Measurements from ENCODE around the gene PSME1. TPM values are rescaled to one million over a fixed set of nuclear protein-coding genes. Genes with fewer than 3 reads are reported as not detected.

PSME1 gene
- total and polyA plus RNA-seq, 2 of the 4 experiments (the other 2 are of a cell fraction), result 42.8 to 106 TPM

DNA sequence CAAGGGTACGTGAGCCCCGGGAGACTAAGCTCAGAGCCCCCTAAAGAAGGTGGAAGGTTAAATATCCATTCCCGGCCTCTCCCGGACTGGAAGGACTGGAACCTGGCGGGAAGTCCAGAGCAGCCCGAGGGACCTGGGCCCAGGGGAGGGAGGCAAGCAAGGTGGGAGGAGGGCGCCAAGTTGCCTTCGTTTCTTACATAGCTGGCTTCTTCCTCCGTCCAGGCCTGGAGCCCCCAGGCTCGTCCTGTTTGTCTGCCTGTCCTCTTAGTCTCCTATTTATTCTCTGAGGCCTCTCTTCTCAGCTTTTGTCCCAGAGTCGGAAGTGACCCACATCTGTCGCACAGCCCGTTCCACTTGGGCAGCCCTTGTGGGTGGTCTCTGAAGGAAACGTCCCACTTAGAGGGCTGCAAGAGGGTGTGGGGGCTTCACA is 41.1 kb upstream of the PSME1 start:
- CTCF ChIA-PET, result interaction anchor here (0.8 to 3.4 kb wide), 5 partner anchors 11 to 59 kb away, joined by 3 to 15 read pairs (median 6); no protein-coding TSS in a partner anchor
- in situ Hi-C loops (cut with MboI; ENCODE audit: low sequenced_read_pairs), result loop anchor here (5.0 to 10.0 kb wide), 2 partner anchors 38 to 120 kb away; no protein-coding TSS in a partner anchor
- WGBS, 2 experiments (ENCODE audit: extremely low coverage in 2 of 2, insufficient read length in 1 of 2), result no CpG with 5 or more reads among the region's 14 CpGs

More for the DNA sequence above, 41.1 kb upstream of the PSME1 start:
- Histone ChIP-seq H3K36me3 (ENCODE audit: control insufficient read depth, insufficient read depth, low read length) (peaks cover 16% of the 10 kb centered on the region; the same call in 1 of the 2 replicates), H3K4me3 (ENCODE audit: insufficient read depth, low read depth, low read length) (peak overlapping the region; percentile 72), H3K4me1 (ENCODE audit: control insufficient read depth, insufficient read depth, low read length) (peaks cover 8% of the 10 kb centered on the region), H3K27me3 (ENCODE audit: control insufficient read depth, insufficient read depth, low read length) (no peaks in the 10 kb centered on the region), H3K23ac (ENCODE audit: low read depth, low read length) (peak overlapping the region; percentile 91), H3K27ac (ENCODE audit: insufficient read depth, low read length) (peak overlapping the region; percentile 73), H3K14ac (replicated peaks; ENCODE audit: low read depth, low read length) (peak overlapping the region; percentile 93), H2BK5ac (ENCODE audit: low read depth, low read length, poor library complexity, severe bottlenecking) (peak overlapping the region; percentile 69), H3K9ac (ENCODE audit: low read depth, low read length) (peak overlapping the region; percentile 91), H3K9me3 (ENCODE audit: control insufficient read depth, insufficient read depth, low read length) (no peaks in the 10 kb centered on the region), H3K4me2 (ENCODE audit: low read depth, low read length) (peak overlapping the region; percentile 79), H4K8ac (ENCODE audit: low read depth in 2 of 2, low read length in 2 of 2) (peak overlapping the region; percentile 36 to 80; a peak in 2 of 4 replicates), H2BK120ac (ENCODE audit: low read depth, low read length) (peak overlapping the region; percentile 46; the same call in 1 of the 2 replicates), H3K4ac (ENCODE audit: low read depth, low read length) (peak overlapping the region; percentile 87), H2BK15ac (ENCODE audit: low read depth, low read length) (no peak overlapping the region), H4K91ac (ENCODE audit: insufficient read depth, low read depth, low read length) (peak overlapping the region; percentile 46), H2AK9ac (replicated peaks; ENCODE audit: low read depth, low read length, poor library complexity) (peak overlapping the region; percentile 99), H4K20me1 (ENCODE audit: insufficient read depth, low read length) (peaks cover 15% of the 10 kb centered on the region; the same call in 1 of the 2 replicates), H3K79me1 (ENCODE audit: low read depth in 1 of 2, low read length in 2 of 2) (peaks cover 16 to 36% of the 10 kb centered on the region in 2 experiments), H4K5ac (ENCODE audit: low read depth, low read length) (peak overlapping the region; percentile 32), H3K18ac (ENCODE audit: low read depth, low read length) (peak overlapping the region; percentile 40; the same call in 1 of the 2 replicates), H3K9me1 (ENCODE audit: insufficient read depth, low read length) (peaks cover 13% of the 10 kb centered on the region), H2AFZ (replicated peaks; ENCODE audit: low read length, poor library complexity) (peak overlapping the region; percentile 98), H2BK20ac (ENCODE audit: low read depth, low read length) (no peak overlapping the region), H3K56ac (ENCODE audit: extremely low read depth, insufficient read depth, low read length) (peak overlapping the region; percentile 69; the same call in 1 of the 2 replicates), H2AK5ac (ENCODE audit: low read depth, low read length) (peak overlapping the region; percentile 26)
- no peak for ATAC-seq (ENCODE audit: low read depth)
- BruUV-seq (replicated peaks), result no TSS peak
- POLR2A ChIA-PET (ENCODE audit: unreplicated experiment), result interaction anchor here (0.7 kb wide), 1 partner anchor 43 kb away, joined by 3 read pairs; no protein-coding TSS in a partner anchor
- intact Hi-C loops (cut with micrococcal nuclease) (no loop called here), dilution Hi-C loops (cut with HindIII; ENCODE audit: low sequenced_read_pairs, unreplicated experiment) (no loop called here)
- TF ChIP-seq NFE2L2 (IDR thresholded peaks at IDR 0.05; ENCODE audit: low read depth, low read length) (no peak), POLR2A (IDR thresholded peaks at IDR 0.05; ENCODE audit: low read depth, low read length) (no peak), CHD1 (IDR thresholded peaks at IDR 0.05; ENCODE audit: low read depth, low read length) (no peak), BHLHE40 (IDR thresholded peaks at IDR 0.05; ENCODE audit: low read depth, low read length) (no peak), RFX5 (IDR thresholded peaks at IDR 0.05; ENCODE audit: low read depth, low read length) (no peak), MAZ (IDR thresholded peaks at IDR 0.05; ENCODE audit: borderline replicate concordance, low read depth, low read length) (no peak), MAFK (IDR thresholded peaks at IDR 0.05; ENCODE audit: low read depth, low read length) (no peak), FOS (IDR thresholded peaks at IDR 0.05; ENCODE audit: low read depth, low read length) (no peak), SMC3 (IDR thresholded peaks at IDR 0.05; ENCODE audit: low read depth, low read length) (no peak), MXI1 (IDR thresholded peaks at IDR 0.05; ENCODE audit: borderline replicate concordance, low read depth, low read length) (no peak), RCOR1 (IDR thresholded peaks at IDR 0.05; ENCODE audit: insufficient replicate concordance, low read length) (no peak), CEBPB (IDR thresholded peaks at IDR 0.05; ENCODE audit: low read depth, low read length) (no peak), RAD21 (IDR thresholded peaks at IDR 0.05; ENCODE audit: low read length) (no peak)
- TF ChIP-seq, protein P1, sequence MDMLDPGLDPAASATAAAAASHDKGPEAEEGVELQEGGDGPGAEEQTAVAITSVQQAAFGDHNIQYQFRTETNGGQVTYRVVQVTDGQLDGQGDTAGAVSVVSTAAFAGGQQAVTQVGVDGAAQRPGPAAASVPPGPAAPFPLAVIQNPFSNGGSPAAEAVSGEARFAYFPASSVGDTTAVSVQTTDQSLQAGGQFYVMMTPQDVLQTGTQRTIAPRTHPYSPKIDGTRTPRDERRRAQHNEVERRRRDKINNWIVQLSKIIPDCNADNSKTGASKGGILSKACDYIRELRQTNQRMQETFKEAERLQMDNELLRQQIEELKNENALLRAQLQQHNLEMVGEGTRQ (IDR thresholded peaks at IDR 0.05; ENCODE audit: low read depth, low read length), result no peak
- TF ChIP-seq, protein P2, sequence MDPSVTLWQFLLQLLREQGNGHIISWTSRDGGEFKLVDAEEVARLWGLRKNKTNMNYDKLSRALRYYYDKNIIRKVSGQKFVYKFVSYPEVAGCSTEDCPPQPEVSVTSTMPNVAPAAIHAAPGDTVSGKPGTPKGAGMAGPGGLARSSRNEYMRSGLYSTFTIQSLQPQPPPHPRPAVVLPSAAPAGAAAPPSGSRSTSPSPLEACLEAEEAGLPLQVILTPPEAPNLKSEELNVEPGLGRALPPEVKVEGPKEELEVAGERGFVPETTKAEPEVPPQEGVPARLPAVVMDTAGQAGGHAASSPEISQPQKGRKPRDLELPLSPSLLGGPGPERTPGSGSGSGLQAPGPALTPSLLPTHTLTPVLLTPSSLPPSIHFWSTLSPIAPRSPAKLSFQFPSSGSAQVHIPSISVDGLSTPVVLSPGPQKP (IDR thresholded peaks at IDR 0.05; ENCODE audit: borderline replicate concordance, low read depth, low read length), result no peak
- TF ChIP-seq, protein P3, sequence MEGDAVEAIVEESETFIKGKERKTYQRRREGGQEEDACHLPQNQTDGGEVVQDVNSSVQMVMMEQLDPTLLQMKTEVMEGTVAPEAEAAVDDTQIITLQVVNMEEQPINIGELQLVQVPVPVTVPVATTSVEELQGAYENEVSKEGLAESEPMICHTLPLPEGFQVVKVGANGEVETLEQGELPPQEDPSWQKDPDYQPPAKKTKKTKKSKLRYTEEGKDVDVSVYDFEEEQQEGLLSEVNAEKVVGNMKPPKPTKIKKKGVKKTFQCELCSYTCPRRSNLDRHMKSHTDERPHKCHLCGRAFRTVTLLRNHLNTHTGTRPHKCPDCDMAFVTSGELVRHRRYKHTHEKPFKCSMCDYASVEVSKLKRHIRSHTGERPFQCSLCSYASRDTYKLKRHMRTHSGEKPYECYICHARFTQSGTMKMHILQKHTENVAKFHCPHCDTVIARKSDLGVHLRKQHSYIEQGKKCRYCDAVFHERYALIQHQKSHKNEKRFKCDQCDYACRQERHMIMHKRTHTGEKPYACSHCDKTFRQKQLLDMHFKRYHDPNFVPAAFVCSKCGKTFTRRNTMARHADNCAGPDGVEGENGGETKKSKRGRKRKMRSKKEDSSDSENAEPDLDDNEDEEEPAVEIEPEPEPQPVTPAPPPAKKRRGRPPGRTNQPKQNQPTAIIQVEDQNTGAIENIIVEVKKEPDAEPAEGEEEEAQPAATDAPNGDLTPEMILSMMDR (conservative IDR thresholded peaks at IDR 0.05; ENCODE audit: low read depth, low read length), result no peak
- DNase-seq, result no peak

Data from IMR-90 (cell line).